Breast epithelium (tissue), 3 donors: ENCODE results near the gene HRH3.

ENCODE experiments used
- POLR2A ChIP-seq: fragments of 450-650 bp; IDR thresholded peaks from one replicate; pipeline ENCODE4 v1.6.1; 2016; ENCODE audit warnings: antibody characterized with exemption, mild to moderate bottlenecking, moderate library complexity
- POLR2AphosphoS5 ChIP-seq, 3 donors: sonication (generic); formaldehyde crosslinking; IDR thresholded peaks; one replicate each; pipeline ENCODE4 v1.6.1; 2017; ENCODE audit warnings: antibody characterized with exemption in 3 of 3
- TF ChIP-seq, protein P1 (sequence below), 3 donors: fragments of 450-650 bp; IDR thresholded peaks; one replicate each; pipeline ENCODE4 v1.5.1; 2016 to 2017; ENCODE audit warnings: antibody characterized with exemption in 3 of 3, mild to moderate bottlenecking in 3 of 3, moderate library complexity in 3 of 3

DNA sequence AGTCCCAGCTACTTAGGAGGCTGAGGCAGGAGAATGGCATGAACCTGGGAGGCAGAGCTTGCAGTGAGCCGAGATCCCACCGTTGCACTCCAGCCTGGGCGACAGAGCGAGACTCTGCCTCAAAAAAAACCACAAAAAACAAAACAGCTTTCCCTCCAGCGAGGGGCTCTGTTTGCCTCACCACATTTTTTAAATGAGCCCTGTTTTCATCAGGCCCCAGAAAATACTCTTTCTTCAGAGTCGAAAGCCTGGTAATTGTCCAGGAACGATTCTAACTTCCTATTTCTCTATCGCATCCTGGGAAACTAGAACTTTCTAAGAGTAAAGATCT, 25.0 kb downstream of the HRH3 start:
- TF ChIP-seq, protein P1, sequence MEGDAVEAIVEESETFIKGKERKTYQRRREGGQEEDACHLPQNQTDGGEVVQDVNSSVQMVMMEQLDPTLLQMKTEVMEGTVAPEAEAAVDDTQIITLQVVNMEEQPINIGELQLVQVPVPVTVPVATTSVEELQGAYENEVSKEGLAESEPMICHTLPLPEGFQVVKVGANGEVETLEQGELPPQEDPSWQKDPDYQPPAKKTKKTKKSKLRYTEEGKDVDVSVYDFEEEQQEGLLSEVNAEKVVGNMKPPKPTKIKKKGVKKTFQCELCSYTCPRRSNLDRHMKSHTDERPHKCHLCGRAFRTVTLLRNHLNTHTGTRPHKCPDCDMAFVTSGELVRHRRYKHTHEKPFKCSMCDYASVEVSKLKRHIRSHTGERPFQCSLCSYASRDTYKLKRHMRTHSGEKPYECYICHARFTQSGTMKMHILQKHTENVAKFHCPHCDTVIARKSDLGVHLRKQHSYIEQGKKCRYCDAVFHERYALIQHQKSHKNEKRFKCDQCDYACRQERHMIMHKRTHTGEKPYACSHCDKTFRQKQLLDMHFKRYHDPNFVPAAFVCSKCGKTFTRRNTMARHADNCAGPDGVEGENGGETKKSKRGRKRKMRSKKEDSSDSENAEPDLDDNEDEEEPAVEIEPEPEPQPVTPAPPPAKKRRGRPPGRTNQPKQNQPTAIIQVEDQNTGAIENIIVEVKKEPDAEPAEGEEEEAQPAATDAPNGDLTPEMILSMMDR (IDR thresholded peaks at IDR 0.05) = no peak
- no peak for TF ChIP-seq POLR2A
- TF ChIP-seq POLR2AphosphoS5 (IDR thresholded peaks at IDR 0.05) = no peak
